Measurements from ENCODE around the gene CCNC. TPM values are rescaled to one million over a fixed set of nuclear protein-coding genes. Genes with fewer than 3 reads are reported as not detected.

The CCNC gene, protein sequence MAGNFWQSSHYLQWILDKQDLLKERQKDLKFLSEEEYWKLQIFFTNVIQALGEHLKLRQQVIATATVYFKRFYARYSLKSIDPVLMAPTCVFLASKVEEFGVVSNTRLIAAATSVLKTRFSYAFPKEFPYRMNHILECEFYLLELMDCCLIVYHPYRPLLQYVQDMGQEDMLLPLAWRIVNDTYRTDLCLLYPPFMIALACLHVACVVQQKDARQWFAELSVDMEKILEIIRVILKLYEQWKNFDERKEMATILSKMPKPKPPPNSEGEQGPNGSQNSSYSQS
- total RNA-seq = 73.2 and 95.0 TPM in 2 replicates

DNA sequence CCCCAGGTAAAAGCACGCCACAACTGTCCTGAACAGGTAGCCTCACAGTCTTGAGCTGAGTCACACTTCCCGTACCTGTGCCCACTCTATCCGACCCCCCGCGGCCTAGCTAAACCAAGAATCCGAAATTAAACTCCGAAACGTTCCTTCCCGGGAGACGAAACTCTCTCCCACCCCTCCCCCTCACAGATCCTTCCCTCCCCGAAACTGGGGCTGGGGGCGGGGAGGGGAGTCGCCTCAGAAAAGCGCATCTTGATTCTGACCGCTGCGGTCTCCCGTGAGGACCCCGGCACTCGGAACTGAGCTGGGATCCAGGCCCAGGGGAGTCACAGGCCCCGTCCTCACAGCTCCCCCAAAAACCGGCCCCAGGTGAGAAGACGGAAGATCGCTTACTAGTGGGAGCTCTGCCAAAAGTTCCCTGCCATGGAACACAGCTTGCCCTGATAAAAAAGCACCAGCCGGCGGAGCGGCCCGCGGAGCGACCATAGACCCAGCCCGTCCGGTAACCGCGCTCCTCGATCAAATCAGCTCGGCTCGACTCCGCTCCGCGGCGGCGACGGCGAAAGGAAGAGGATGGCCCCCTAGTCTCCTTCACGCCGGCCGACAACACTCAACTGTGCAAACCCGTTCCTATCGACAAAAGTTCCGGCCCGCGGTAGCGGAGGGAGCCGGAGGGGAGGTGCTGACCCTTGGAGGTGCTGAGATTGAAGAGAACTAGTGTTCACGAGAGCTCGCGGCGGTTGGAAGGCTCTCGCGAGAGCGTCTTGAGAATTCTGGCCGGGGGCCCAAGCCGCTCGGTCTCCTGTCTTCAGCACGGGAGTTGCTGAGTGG is at the start of gene CCNC:
Gene CCNC, minus strand, starts transcription at position 558 of the 831 bp plus-strand sequence. Its CDS starts 133 bp downstream, at position 425.

DNA sequence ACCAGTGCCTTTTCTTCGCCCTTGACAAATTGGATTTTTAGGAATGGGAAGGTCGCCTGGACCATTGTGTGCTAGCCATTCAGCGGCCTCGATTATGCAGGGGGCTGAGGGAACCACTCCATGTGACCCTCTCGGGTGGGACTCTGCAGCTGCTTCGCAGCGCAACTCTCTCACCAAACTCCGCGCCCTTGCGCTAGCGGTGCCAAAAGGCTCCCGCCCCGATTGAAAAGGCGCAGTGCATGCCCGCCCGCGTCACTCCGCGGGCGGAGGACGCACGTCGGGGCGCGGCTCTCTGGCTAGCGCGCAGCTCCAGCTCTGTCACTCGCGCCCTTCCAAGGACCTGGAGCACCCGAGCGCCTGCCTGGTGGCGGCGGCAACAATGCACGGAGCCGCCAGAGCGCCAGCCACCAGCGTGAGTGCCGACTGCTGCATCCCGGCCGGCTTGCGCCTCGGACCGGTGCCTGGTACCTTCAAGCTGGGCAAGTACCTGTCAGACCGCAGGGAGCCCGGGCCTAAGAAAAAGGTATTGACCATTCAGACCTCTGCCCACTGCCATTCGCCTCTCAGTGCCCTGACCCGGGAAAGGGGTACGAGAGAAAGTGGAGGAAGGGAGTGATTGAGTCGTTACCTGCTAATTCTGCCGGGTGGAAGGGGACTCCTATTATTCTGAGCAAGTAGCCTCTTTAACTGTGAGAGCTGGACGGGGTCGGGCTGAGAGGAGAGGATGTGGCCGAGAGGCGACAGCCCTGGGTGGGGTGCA is 38.4 kb upstream of the CCNC start, which contains the start of gene PRDM13:
Gene PRDM13, plus strand, starts transcription at position 178 of the 760 bp plus-strand sequence. Its CDS starts 202 bp downstream, at position 380.

Small RNA genes within 50 kb of the gene (small RNA-seq; reads per million reads assigned to genes)
- not detected for gene RF00019

Other genes starting within 250 kb of the CCNC start
- 0.65 and 1.1 TPM in 2 replicates for gene FAXC, start 219.0 kb downstream of the CCNC start, total RNA-seq
- gene COQ3, start 174.5 kb downstream of the CCNC start, total RNA-seq = 5.0 and 6.7 TPM in 2 replicates
- 93.3 and 101 TPM in 2 replicates for gene PNISR, start 143.4 kb downstream of the CCNC start, total RNA-seq
- 18.1 and 22.6 TPM in 2 replicates for gene USP45, start 53.2 kb downstream of the CCNC start, total RNA-seq
- not detected in 2 replicates for gene PRDM13, start 38.2 kb upstream of the CCNC start, total RNA-seq

Data from articular chondrocyte of knee joint (primary cell).